Esophagus squamous epithelium (tissue), 4 donors: ENCODE measurements around the gene SLC37A3.

Experiments used
- POLR2A ChIP-seq, 4 donors: fragments of 450-650 bp; IDR thresholded peaks; one replicate each; pipeline ENCODE4 v1.6.1; 2017; ENCODE audit warnings: antibody characterized with exemption in 4 of 4, mild to moderate bottlenecking in 4 of 4, moderate library complexity in 3 of 4
- TF ChIP-seq, protein P1 (sequence below), 6 experiments: fragments of 450-650 bp in 4 of 6; fragments of 200-600 bp in 2 of 6; sonication (generic) in 2 of 6; IDR thresholded peaks; one replicate each; pipeline ENCODE4 v1.5.1; 2016 to 2019; ENCODE audit warnings: antibody characterized with exemption in 6 of 6, mild to moderate bottlenecking in 4 of 6, moderate library complexity in 4 of 6

DNA sequence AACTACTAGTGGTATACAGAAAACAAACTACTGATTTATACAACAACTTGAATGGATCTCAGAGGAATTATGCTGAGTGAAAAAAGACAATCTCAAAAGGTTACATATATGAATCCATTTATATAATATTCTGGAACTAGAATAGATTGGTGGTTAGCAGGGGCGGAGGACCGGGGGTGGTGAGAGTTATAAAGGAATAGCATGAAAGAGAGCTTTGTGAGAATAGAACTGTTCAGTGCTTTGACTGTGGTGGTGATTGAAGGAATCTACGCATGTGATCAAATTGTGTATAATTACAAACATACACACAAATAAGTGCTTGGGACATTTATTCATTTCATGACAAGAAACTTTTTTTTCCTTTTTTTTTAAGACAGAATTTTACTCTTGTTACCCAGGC, 25.2 kb upstream of the SLC37A3 start:
- TF ChIP-seq, protein P1, sequence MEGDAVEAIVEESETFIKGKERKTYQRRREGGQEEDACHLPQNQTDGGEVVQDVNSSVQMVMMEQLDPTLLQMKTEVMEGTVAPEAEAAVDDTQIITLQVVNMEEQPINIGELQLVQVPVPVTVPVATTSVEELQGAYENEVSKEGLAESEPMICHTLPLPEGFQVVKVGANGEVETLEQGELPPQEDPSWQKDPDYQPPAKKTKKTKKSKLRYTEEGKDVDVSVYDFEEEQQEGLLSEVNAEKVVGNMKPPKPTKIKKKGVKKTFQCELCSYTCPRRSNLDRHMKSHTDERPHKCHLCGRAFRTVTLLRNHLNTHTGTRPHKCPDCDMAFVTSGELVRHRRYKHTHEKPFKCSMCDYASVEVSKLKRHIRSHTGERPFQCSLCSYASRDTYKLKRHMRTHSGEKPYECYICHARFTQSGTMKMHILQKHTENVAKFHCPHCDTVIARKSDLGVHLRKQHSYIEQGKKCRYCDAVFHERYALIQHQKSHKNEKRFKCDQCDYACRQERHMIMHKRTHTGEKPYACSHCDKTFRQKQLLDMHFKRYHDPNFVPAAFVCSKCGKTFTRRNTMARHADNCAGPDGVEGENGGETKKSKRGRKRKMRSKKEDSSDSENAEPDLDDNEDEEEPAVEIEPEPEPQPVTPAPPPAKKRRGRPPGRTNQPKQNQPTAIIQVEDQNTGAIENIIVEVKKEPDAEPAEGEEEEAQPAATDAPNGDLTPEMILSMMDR (IDR thresholded peaks at IDR 0.05): no peak
- no peak for TF ChIP-seq POLR2A (IDR thresholded peaks at IDR 0.05)
